HCT116 (cell line): ENCODE data around the gene SLC25A31.

ENCODE experiments used
- POLR2A ChIP-seq: IDR thresholded peaks from 2 replicates; pipeline ENCODE4 v1.7.0; 2011; ENCODE audit warnings: borderline replicate concordance; ENCODE audit not compliant: insufficient read depth, insufficient read length; ENCODE audit errors: extremely low read depth
- TF ChIP-seq, protein P1 (sequence below), 3 experiments: fragments of 200-600 bp in 1 of 3; sonication (generic) in 1 of 3; IDR thresholded peaks in 2 of 3; conservative IDR thresholded peaks in 1 of 3; 2 replicates each; pipeline ENCODE4 v1.5.1; 2012 to 2017; ENCODE audit warnings: low read depth in 2 of 3, low read length in 2 of 3, antibody characterized with exemption in 1 of 3, borderline replicate concordance in 1 of 3, control low read depth in 1 of 3, mild to moderate bottlenecking in 1 of 3, mixed read lengths in 1 of 3, mixed run types in 1 of 3, moderate library complexity in 1 of 3; ENCODE audit not compliant: insufficient read depth in 1 of 3

- TF ChIP-seq, protein P1, sequence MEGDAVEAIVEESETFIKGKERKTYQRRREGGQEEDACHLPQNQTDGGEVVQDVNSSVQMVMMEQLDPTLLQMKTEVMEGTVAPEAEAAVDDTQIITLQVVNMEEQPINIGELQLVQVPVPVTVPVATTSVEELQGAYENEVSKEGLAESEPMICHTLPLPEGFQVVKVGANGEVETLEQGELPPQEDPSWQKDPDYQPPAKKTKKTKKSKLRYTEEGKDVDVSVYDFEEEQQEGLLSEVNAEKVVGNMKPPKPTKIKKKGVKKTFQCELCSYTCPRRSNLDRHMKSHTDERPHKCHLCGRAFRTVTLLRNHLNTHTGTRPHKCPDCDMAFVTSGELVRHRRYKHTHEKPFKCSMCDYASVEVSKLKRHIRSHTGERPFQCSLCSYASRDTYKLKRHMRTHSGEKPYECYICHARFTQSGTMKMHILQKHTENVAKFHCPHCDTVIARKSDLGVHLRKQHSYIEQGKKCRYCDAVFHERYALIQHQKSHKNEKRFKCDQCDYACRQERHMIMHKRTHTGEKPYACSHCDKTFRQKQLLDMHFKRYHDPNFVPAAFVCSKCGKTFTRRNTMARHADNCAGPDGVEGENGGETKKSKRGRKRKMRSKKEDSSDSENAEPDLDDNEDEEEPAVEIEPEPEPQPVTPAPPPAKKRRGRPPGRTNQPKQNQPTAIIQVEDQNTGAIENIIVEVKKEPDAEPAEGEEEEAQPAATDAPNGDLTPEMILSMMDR (IDR thresholded peaks at IDR 0.05 in 2 of 3, conservative IDR thresholded peaks at IDR 0.05 in 1 of 3; ENCODE audit: borderline replicate concordance in 1 of 3, insufficient read depth in 1 of 3, low read depth in 2 of 3, low read length in 2 of 3): no peak
- TF ChIP-seq POLR2A: no peak
Measured at GRCh38 chr4:127822430-127822829, 92.2 kb downstream of the SLC25A31 start.
